ENCODE data around the gene M1AP.
A peak's percentile ranks its signal among the peaks of the same experiment; 100 is the strongest.

The M1AP gene

DNA sequence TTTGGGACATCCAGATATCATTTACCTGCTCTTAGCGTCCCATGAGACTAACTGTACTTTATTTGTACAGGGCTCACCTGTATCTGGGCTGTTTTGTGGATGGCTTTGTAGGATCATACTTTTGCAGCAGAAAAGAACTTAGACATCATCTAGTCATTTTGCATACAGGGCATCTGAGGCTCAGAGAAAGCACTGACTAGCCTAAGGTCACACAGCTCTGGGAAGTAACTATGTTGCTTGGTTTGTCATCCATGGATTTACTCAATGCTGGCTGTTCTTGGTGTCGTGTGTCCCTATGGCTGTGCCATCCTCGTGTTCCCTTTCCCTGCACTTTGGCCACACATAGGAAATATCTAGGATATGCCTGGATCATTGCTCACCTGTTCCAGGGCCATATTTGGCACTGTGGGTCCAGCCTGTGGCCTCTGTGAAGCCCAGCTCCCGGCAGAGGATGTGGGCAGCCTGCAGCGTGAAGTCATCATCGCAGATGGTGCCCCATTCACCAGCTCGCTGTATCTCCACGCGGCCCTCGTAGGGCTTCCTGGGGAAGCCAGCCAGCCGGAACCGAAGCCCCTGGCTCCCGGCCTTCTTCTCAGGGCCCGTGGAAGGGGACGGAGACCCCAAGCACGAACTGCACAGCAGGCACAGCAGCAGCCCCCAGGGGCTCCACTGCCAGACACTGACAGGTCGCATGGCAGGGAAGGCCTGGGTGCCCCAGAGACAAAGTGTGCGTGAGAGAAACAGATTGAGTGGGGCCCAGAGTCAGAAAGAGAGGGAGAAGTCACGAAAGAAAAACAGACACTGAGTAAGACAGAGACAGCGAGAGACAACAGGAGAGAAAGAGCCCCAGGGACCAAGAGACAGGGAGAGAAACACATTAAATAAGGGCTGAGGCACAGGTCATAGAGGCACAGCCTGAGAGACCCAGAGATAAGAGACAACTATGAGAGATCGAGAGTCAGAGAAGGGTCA, 95.9 kb downstream of the M1AP start:
- Histone ChIP-seq H3K9ac (ENCODE audit: low read depth, low read length, poor library complexity) (peak overlapping the region; percentile 35), H4K8ac (ENCODE audit: low read depth, low read length) (no peak overlapping the region), H4K91ac (ENCODE audit: low read depth, low read length, poor library complexity) (no peak overlapping the region), H2BK120ac (ENCODE audit: low read depth, low read length) (no peak overlapping the region), H2BK15ac (ENCODE audit: low read length) (no peak overlapping the region), H2BK5ac (ENCODE audit: low read length) (no peak overlapping the region), H3K4ac (ENCODE audit: low read length) (no peak overlapping the region), H2AK5ac (ENCODE audit: low read depth, low read length) (peak overlapping the region; percentile 9), H3K4me1 (ENCODE audit: control insufficient read depth in 2 of 2, insufficient read depth in 1 of 2, low read depth in 1 of 2, low read length in 2 of 2) (peaks cover 9 to 24% of the 10 kb centered on the region in 2 donors), H3K4me3 (ENCODE audit: low read length in 2 of 2) (peak overlapping the region in 1 of 2 donors; percentile 67), H3K4me2 (ENCODE audit: insufficient read depth, low read length, poor library complexity, severe bottlenecking) (peak overlapping the region; percentile 97), H3K18ac (ENCODE audit: low read length) (no peak overlapping the region), H3K9me3 (replicated peaks in 1 of 2; ENCODE audit: control insufficient read depth in 2 of 2, insufficient read depth in 1 of 2, low read depth in 1 of 2, low read length in 2 of 2) (no peaks in the 10 kb centered on the region), H2BK12ac (ENCODE audit: low read length) (no peak overlapping the region), H3K23ac (ENCODE audit: low read depth, low read length, poor library complexity) (no peak overlapping the region), H3K27ac (replicated peaks; ENCODE audit: low read length) (no peak overlapping the region), H3K36me3 (replicated peaks in 1 of 2; ENCODE audit: control insufficient read depth in 2 of 2, insufficient read depth in 2 of 2, low read length in 2 of 2) (peaks cover 19 to 47% of the 10 kb centered on the region in 2 donors), H2AFZ (ENCODE audit: low read length) (no peak overlapping the region), H3K79me1 (ENCODE audit: low read depth, low read length) (peaks cover 6% of the 10 kb centered on the region), H3K14ac (ENCODE audit: low read length) (no peak overlapping the region), H3K27me3 (ENCODE audit: control insufficient read depth in 3 of 3, insufficient read depth in 3 of 3, low read depth in 1 of 3, low read length in 3 of 3) (peaks cover 0 to 62% (median 4%) of the 10 kb centered on the region in 3 experiments)
- no peak for DNase-seq (ENCODE audit: low spot score)
- WGBS, 2 donors (ENCODE audit: extremely low coverage in 2 of 2, insufficient read length in 2 of 2, insufficient replicate concordance in 1 of 2), result no CpG with 5 or more reads among the region's 21 CpGs

DNA sequence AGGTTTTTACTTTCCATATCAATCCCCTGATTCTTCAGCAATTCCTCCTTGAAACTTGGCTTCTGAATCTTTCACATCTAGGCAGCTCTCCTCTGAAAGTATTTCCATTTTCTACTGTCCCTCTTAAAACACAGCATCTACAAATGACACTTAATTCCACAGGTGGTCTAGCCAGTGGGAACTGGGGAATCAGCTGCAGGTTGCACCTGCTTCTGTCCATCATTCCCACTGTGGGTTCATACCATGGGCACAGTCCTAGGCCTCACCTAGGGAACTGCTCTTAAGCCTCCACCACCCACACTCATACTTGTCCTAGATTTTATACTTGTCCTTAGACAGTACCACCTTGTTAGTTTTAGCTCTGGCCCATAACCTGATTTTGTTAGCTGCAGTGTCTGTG, 96.6 kb downstream of the M1AP start:
- Histone ChIP-seq H3K23ac (ENCODE audit: low read depth, low read length, poor library complexity) (no peak overlapping the region), H3K9ac (ENCODE audit: low read depth, low read length, poor library complexity) (no peak overlapping the region), H3K27ac (replicated peaks; ENCODE audit: low read length) (no peak overlapping the region), H3K79me1 (ENCODE audit: low read depth, low read length) (peaks cover 6% of the 10 kb centered on the region), H4K91ac (ENCODE audit: low read depth, low read length, poor library complexity) (no peak overlapping the region), H2BK12ac (ENCODE audit: low read length) (no peak overlapping the region), H3K4ac (ENCODE audit: low read length) (no peak overlapping the region), H3K14ac (ENCODE audit: low read length) (no peak overlapping the region), H3K18ac (ENCODE audit: low read length) (no peak overlapping the region), H3K9me3 (replicated peaks in 1 of 2; ENCODE audit: control insufficient read depth in 2 of 2, insufficient read depth in 1 of 2, low read depth in 1 of 2, low read length in 2 of 2) (no peaks in the 10 kb centered on the region), H3K4me3 (ENCODE audit: low read length in 2 of 2) (no peak overlapping the region), H2BK15ac (ENCODE audit: low read length) (no peak overlapping the region), H3K36me3 (replicated peaks in 1 of 2; ENCODE audit: control insufficient read depth in 2 of 2, insufficient read depth in 2 of 2, low read length in 2 of 2) (peaks cover 13 to 41% of the 10 kb centered on the region in 2 donors), H2BK120ac (ENCODE audit: low read depth, low read length) (no peak overlapping the region), H4K8ac (ENCODE audit: low read depth, low read length) (no peak overlapping the region), H3K4me1 (ENCODE audit: control insufficient read depth in 2 of 2, insufficient read depth in 1 of 2, low read depth in 1 of 2, low read length in 2 of 2) (peaks cover 9 to 24% of the 10 kb centered on the region in 2 donors), H3K27me3 (ENCODE audit: control insufficient read depth in 3 of 3, insufficient read depth in 3 of 3, low read depth in 1 of 3, low read length in 3 of 3) (peaks cover 0 to 57% (median 4%) of the 10 kb centered on the region in 3 experiments), H3K4me2 (ENCODE audit: insufficient read depth, low read length, poor library complexity, severe bottlenecking) (no peak overlapping the region), H2AK5ac (ENCODE audit: low read depth, low read length) (no peak overlapping the region), H2BK5ac (ENCODE audit: low read length) (no peak overlapping the region), H2AFZ (ENCODE audit: low read length) (no peak overlapping the region)
- DNase-seq (ENCODE audit: low spot score), result no peak

DNA sequence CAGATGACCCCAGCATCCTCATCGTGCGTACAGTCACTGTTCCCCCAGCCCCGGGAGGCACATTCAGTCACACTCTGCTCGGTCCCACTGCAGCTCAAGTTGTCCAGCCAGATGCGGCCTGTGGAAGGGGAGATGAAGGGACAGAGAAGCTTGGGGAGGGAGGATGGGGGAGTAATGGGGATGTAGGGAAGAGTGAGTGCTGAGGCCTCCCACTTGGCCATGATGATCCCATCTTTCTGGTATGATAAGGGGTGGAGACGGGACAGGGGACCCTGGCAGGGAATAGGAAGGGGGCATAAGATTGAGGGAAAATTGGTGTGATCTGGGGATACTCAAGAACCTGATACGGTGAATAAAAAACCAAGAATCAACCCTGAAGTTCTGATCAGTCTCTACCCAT, 97.9 kb downstream of the M1AP start:
- no peak overlapping the region for H3K27ac ChIP-seq (replicated peaks; ENCODE audit: low read length)
- H4K91ac ChIP-seq (ENCODE audit: low read depth, low read length, poor library complexity), result no peak overlapping the region
- no peak overlapping the region for H3K4me3 ChIP-seq (ENCODE audit: low read length in 2 of 2)
- H3K9ac ChIP-seq (ENCODE audit: low read depth, low read length, poor library complexity), result peak overlapping the region; percentile 32
- no peak overlapping the region for H3K4ac ChIP-seq (ENCODE audit: low read length)
- no peak overlapping the region for H2BK120ac ChIP-seq (ENCODE audit: low read depth, low read length)
- H3K27me3 ChIP-seq (ENCODE audit: control insufficient read depth in 3 of 3, insufficient read depth in 3 of 3, low read depth in 1 of 3, low read length in 3 of 3), result peaks cover 0 to 47% (median 0%) of the 10 kb centered on the region in 3 experiments
- H2BK15ac ChIP-seq (ENCODE audit: low read length), result no peak overlapping the region
- H2AFZ ChIP-seq (ENCODE audit: low read length), result no peak overlapping the region
- no peak overlapping the region for H3K14ac ChIP-seq (ENCODE audit: low read length)
- H2BK12ac ChIP-seq (ENCODE audit: low read length), result no peak overlapping the region
- no peak overlapping the region for H2AK5ac ChIP-seq (ENCODE audit: low read depth, low read length)
- peaks cover 4% of the 10 kb centered on the region for H3K79me1 ChIP-seq (ENCODE audit: low read depth, low read length)
- peaks cover 11 to 33% of the 10 kb centered on the region in 2 donors for H3K36me3 ChIP-seq (replicated peaks in 1 of 2; ENCODE audit: control insufficient read depth in 2 of 2, insufficient read depth in 2 of 2, low read length in 2 of 2)
- no peak overlapping the region for H3K4me2 ChIP-seq (ENCODE audit: insufficient read depth, low read length, poor library complexity, severe bottlenecking)
- no peak overlapping the region for H2BK5ac ChIP-seq (ENCODE audit: low read length)
- DNase-seq (ENCODE audit: low spot score), result no peak
- no peaks in the 10 kb centered on the region for H3K9me3 ChIP-seq (replicated peaks in 1 of 2; ENCODE audit: control insufficient read depth in 2 of 2, insufficient read depth in 1 of 2, low read depth in 1 of 2, low read length in 2 of 2)
- peaks cover 4 to 21% of the 10 kb centered on the region in 2 donors for H3K4me1 ChIP-seq (ENCODE audit: control insufficient read depth in 2 of 2, insufficient read depth in 1 of 2, low read depth in 1 of 2, low read length in 2 of 2)
- WGBS, 2 donors (ENCODE audit: extremely low coverage in 2 of 2, insufficient read length in 2 of 2, insufficient replicate concordance in 1 of 2), result no CpG with 5 or more reads among the region's 7 CpGs
- no peak overlapping the region for H3K23ac ChIP-seq (ENCODE audit: low read depth, low read length, poor library complexity)
- H3K18ac ChIP-seq (ENCODE audit: low read length), result no peak overlapping the region
- H4K8ac ChIP-seq (ENCODE audit: low read depth, low read length), result no peak overlapping the region

Measured in neuronal stem cell (in vitro differentiated cells).